GM12892 (cell line): ENCODE measurements around the gene RHD.
"Not testable (repeated sequence)": the region's sequence is repeated elsewhere in the genome, so short reads cannot be mapped to it uniquely, and the experiment has no call there.

ENCODE experiments used
- POLR2A ChIP-seq: IDR thresholded peaks from 2 replicates; pipeline ENCODE4 v1.6.1; 2011; ENCODE audit warnings: low read depth, low read length, control low read depth
- TAF1 ChIP-seq: IDR thresholded peaks from 2 replicates; pipeline ENCODE4 v1.6.1; 2011; ENCODE audit warnings: low read depth, mild to moderate bottlenecking, control low read depth, low read length, borderline replicate concordance

DNA sequence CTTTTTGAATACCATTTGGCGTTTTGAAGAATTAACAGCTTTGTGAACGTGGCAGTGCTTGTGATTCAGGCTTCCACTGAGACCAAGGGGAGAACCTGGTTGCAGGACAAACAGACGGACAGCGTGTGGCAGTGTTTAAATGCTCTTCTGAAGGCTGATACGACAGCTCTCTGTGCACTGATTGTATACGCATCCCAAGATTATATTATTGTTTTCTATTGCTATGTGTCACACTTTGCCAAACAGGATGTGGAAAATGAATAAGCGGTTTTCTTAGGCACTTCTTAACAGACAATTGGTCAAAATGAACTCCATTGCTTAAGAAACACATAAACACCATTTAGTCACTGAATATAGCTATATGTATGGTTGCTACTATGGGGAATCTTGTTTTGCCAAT lies 12.5 kb upstream of the RHD start:
- not testable (repeated sequence) for TF ChIP-seq TAF1, POLR2A
